DOHH2 (cell line): ENCODE measurements around the gene BCL2.
A peak's percentile ranks its signal among the peaks of the same experiment; 100 is the strongest.

Experiments used
- H3F3A ChIP-seq: fragments of 200-600 bp; sonication (generic), shearing (Covaris generic); 2 replicates; pipeline ENCODE4 v1.6.0; 2016; ENCODE audit warnings: antibody characterized with exemption, mild to moderate bottlenecking; ENCODE audit not compliant: control insufficient read depth, insufficient read depth
- H3K27ac ChIP-seq: fragments of 200-600 bp; sonication (generic); 2 replicates; pipeline ENCODE4 v1.5.1; 2014; ENCODE audit warnings: low read depth, mild to moderate bottlenecking, low read length, moderate library complexity
- H3K27me3 ChIP-seq: fragments of 200-600 bp; sonication (generic); 2 replicates; pipeline ENCODE4 v1.6.1; 2014; ENCODE audit warnings: mild to moderate bottlenecking, low read length, mixed read lengths; ENCODE audit not compliant: control insufficient read depth
- H3K36me3 ChIP-seq: fragments of 200-600 bp; sonication (generic); 2 replicates; pipeline ENCODE4 v1.6.1; 2014; ENCODE audit warnings: mild to moderate bottlenecking, low read length, moderate library complexity, mixed read lengths; ENCODE audit not compliant: control insufficient read depth
- H3K4me1 ChIP-seq: fragments of 200-600 bp; sonication (generic); 2 replicates; pipeline ENCODE4 v1.6.1; 2014; ENCODE audit warnings: mild to moderate bottlenecking, low read length, mixed read lengths; ENCODE audit not compliant: control insufficient read depth
- H3K4me2 ChIP-seq: fragments of 200-600 bp; sonication (generic); 2 replicates; pipeline ENCODE4 v1.6.0; 2014; ENCODE audit warnings: mild to moderate bottlenecking, low read length, moderate library complexity
- H3K4me3 ChIP-seq: fragments of 200-600 bp; sonication (generic); 2 replicates; pipeline ENCODE4 v1.5.1; 2014; ENCODE audit warnings: mild to moderate bottlenecking, low read length, mixed read lengths
- H3K79me2 ChIP-seq: fragments of 200-600 bp; sonication (generic); 2 replicates; pipeline ENCODE4 v1.6.1; 2014; ENCODE audit warnings: mild to moderate bottlenecking, low read length, mixed read lengths; ENCODE audit not compliant: control insufficient read depth
- H3K9me2 ChIP-seq: fragments of 200-600 bp; sonication (generic); replicated peaks from 2 replicates; pipeline ENCODE4 v1.6.1; 2014; ENCODE audit warnings: mild to moderate bottlenecking, low read length, mixed read lengths; ENCODE audit not compliant: control insufficient read depth
- H3K9me3 ChIP-seq: fragments of 200-600 bp; sonication (generic); 2 replicates; pipeline ENCODE4 v1.6.1; 2014; ENCODE audit warnings: antibody characterized with exemption, low read length, mixed read lengths; ENCODE audit not compliant: control insufficient read depth, insufficient read depth
- H4K20me1 ChIP-seq: fragments of 200-600 bp; sonication (generic); 2 replicates; pipeline ENCODE4 v1.6.0; 2014; ENCODE audit warnings: low read depth, mild to moderate bottlenecking, antibody characterized with exemption, low read length, moderate library complexity; ENCODE audit not compliant: control insufficient read depth, insufficient read depth
- EZH2phosphoT487 ChIP-seq: fragments of 200-600 bp; sonication (generic); IDR thresholded peaks from 2 replicates; pipeline ENCODE4 v1.6.1; 2017; ENCODE audit warnings: borderline replicate concordance, mild to moderate bottlenecking, antibody characterized with exemption, low read length, moderate library complexity, mixed read lengths
- TF ChIP-seq, protein P1 (sequence below): fragments of 200-600 bp; sonication (generic); IDR thresholded peaks from one replicate; pipeline ENCODE4 v1.5.1; 2014; ENCODE audit warnings: antibody characterized with exemption, mild to moderate bottlenecking, low read depth, low read length; ENCODE audit not compliant: poor library complexity, severe bottlenecking

Gene BCL2

DNA sequence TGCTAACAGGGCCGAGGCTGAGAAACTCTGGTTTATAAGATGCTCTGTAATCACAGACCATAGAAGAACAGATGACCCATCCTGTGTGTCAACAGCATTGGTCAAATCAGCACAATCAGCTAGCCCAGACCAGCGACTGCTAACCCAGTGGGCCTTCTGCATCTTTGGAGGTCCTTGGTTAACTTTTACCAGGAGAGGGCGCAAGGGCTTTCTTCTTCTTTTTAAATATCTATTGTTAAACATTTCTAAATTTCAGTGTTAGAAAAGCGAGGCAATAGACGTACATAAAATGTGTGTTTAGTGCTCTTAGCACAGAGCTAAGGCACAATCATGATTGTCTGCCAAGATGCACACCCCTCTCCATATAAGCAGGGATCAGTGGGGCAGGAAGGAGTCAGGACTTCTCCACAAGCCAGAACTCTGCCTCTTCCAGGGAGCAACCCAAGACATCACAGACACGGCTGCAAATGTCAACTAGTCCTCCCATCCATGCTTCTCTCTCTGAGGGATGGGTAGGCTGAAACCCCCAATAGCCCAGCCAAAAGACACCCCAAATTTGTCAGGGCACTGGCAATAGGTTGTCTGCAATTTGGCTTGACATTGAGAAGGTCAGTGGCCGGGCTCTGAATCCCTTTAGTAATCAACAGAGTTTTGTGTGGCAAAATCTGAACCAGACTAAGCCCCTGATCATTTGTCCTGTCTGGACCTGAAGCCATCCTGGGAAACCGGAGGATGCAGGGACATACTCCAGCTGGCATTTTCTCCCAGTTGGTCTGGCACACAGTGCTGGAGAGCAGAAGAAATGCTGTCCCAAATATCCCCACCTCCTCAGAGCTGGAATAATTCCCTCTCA is 188.2 kb downstream of the BCL2 start:
- no peaks in the 10 kb centered on the region for H4K20me1 ChIP-seq

GRCh38 chr18:63130176-63130575 is 189.4 kb downstream of the BCL2 start:
- Histone ChIP-seq H3F3A (peaks cover 63% of the 10 kb centered on the region), H3K4me2 (peak overlapping the region; percentile 65)

More for the DNA sequence above, 188.2 kb downstream of the BCL2 start:
- no peak for TF ChIP-seq EZH2phosphoT487
- TF ChIP-seq, protein P1, sequence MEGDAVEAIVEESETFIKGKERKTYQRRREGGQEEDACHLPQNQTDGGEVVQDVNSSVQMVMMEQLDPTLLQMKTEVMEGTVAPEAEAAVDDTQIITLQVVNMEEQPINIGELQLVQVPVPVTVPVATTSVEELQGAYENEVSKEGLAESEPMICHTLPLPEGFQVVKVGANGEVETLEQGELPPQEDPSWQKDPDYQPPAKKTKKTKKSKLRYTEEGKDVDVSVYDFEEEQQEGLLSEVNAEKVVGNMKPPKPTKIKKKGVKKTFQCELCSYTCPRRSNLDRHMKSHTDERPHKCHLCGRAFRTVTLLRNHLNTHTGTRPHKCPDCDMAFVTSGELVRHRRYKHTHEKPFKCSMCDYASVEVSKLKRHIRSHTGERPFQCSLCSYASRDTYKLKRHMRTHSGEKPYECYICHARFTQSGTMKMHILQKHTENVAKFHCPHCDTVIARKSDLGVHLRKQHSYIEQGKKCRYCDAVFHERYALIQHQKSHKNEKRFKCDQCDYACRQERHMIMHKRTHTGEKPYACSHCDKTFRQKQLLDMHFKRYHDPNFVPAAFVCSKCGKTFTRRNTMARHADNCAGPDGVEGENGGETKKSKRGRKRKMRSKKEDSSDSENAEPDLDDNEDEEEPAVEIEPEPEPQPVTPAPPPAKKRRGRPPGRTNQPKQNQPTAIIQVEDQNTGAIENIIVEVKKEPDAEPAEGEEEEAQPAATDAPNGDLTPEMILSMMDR = peak; percentile 77
- Histone ChIP-seq H3K4me3 (peak overlapping the region; percentile 47), H3K4me2 (peak overlapping the region; percentile 51), H3K36me3 (peaks cover 38% of the 10 kb centered on the region), H3F3A (peaks cover 72% of the 10 kb centered on the region), H3K79me2 (peaks cover 91% of the 10 kb centered on the region), H3K9me3 (no peaks in the 10 kb centered on the region), H3K9me2 (no peaks in the 10 kb centered on the region), H3K27me3 (no peaks in the 10 kb centered on the region), H3K4me1 (peaks cover 100% of the 10 kb centered on the region), H3K27ac (peak overlapping the region; percentile 94)

GRCh38 chr18:63128237-63128974 is 191.2 kb downstream of the BCL2 start:
- H3K36me3 ChIP-seq = peaks cover 33% of the 10 kb centered on the region
- H3K9me2 ChIP-seq = no peaks in the 10 kb centered on the region
- H3F3A ChIP-seq = peaks cover 54% of the 10 kb centered on the region
- peak overlapping the region; percentile 62 for H3K4me3 ChIP-seq
- peak overlapping the region; percentile 65 for H3K4me2 ChIP-seq
- peak overlapping the region; percentile 94 for H3K27ac ChIP-seq
- TF ChIP-seq EZH2phosphoT487 = no peak
- no peaks in the 10 kb centered on the region for H3K27me3 ChIP-seq
- H3K79me2 ChIP-seq = peaks cover 62% of the 10 kb centered on the region
- peaks cover 75% of the 10 kb centered on the region for H3K4me1 ChIP-seq
- H4K20me1 ChIP-seq = no peaks in the 10 kb centered on the region
- no peaks in the 10 kb centered on the region for H3K9me3 ChIP-seq

More at GRCh38 chr18:63130176-63130575, 189.4 kb downstream of the BCL2 start:
- peaks cover 93% of the 10 kb centered on the region for H3K4me1 ChIP-seq
- TF ChIP-seq EZH2phosphoT487 = no peak
- TF ChIP-seq, protein P1 = no peak
- 0 out of 2 replicates have a peak overlapping the region, but pooled peaks have one; percentile 7 for H3K4me3 ChIP-seq
- H3K79me2 ChIP-seq = peaks cover 79% of the 10 kb centered on the region
- H3K27me3 ChIP-seq = no peaks in the 10 kb centered on the region
- H3K9me2 ChIP-seq = no peaks in the 10 kb centered on the region
- peak overlapping the region; percentile 94 for H3K27ac ChIP-seq
- H3K36me3 ChIP-seq = peaks cover 36% of the 10 kb centered on the region
- no peaks in the 10 kb centered on the region for H4K20me1 ChIP-seq
- H3K9me3 ChIP-seq = no peaks in the 10 kb centered on the region
